Uterus (tissue), 4 donors: ENCODE data around the gene ARPP21. TPM values are rescaled to one million over a fixed set of nuclear protein-coding genes. Genes with fewer than 3 reads are reported as not detected.

ENCODE experiments used
- DNase-seq, 2 donors: peaks; one replicate each; pipeline ENCODE4 v3.0.0-alpha.2; 2019 to 2020
- H3K27ac ChIP-seq, 2 donors: fragments of 200-600 bp; sonication (generic); 1 replicate in 1 of 2; 2 replicates in 1 of 2; pipeline ENCODE4 v1.5.1; 2016 to 2018
- H3K27me3 ChIP-seq, 2 donors: fragments of 200-600 bp; sonication (generic); one replicate each; pipeline ENCODE4 v1.5.1; 2018 to 2019; ENCODE audit warnings: control low read depth in 1 of 2
- H3K36me3 ChIP-seq, 2 donors: fragments of 200-600 bp; sonication (generic); one replicate each; pipeline ENCODE4 v1.5.1; 2019; ENCODE audit warnings: control low read depth in 1 of 2
- H3K4me1 ChIP-seq, 2 donors: fragments of 200-600 bp; sonication (generic); one replicate each; pipeline ENCODE4 v1.5.1; 2018 to 2019; ENCODE audit warnings: control low read depth in 1 of 2
- H3K4me3 ChIP-seq, 2 donors: fragments of 200-600 bp; sonication (generic); 1 replicate in 1 of 2; 2 replicates in 1 of 2; pipeline ENCODE4 v1.5.1; 2018 to 2019; ENCODE audit warnings: mild to moderate bottlenecking in 1 of 2
- H3K9me3 ChIP-seq, 2 donors: fragments of 200-600 bp; sonication (generic); one replicate each; pipeline ENCODE4 v1.5.1; 2019; ENCODE audit warnings: control low read depth in 1 of 2
- CTCF ChIP-seq, 4 experiments: fragments of 200-600 bp in 2 of 4; fragments of 450-650 bp in 2 of 4; sonication (generic) in 2 of 4; IDR thresholded peaks; one replicate each; pipeline ENCODE4 v1.5.1; 2016 to 2019; ENCODE audit warnings: antibody characterized with exemption in 4 of 4, mild to moderate bottlenecking in 2 of 4, moderate library complexity in 1 of 4
- POLR2A ChIP-seq, 2 donors: fragments of 450-650 bp; IDR thresholded peaks; one replicate each; pipeline ENCODE4 v1.6.1; 2016; ENCODE audit warnings: antibody characterized with exemption in 2 of 2, mild to moderate bottlenecking in 1 of 2, moderate library complexity in 1 of 2
- intact Hi-C: fragments of 100-400 bp; cut with DNase I; formaldehyde crosslinking; loops from one replicate; pipeline ENCODE4 v1.15.1; 2023; ENCODE audit warnings: low total_unique reads
- total RNA-seq, 4 donors: library from RNA; depleted of rRNA in 3 of 4; stranded (reverse); fragments of >200 nt in 3 of 4; gene quantifications; one replicate each; pipeline versions ENCODE4 v1.1.0 to v1.2.4, GENCODE V29; 2014 to 2023
- donor health status: DM: yes; HTN: yes; CAD: no.

Gene ARPP21
- total RNA-seq, 4 donors from 2014 or later: 1.2 TPM; not detected in 3

- no peaks in the 10 kb centered on the region for H3K4me1 ChIP-seq
- intact Hi-C loops: no loop called here
- no peaks in the 10 kb centered on the region for H3K27me3 ChIP-seq
- DNase-seq: no peak
- H3K9me3 ChIP-seq: no peaks in the 10 kb centered on the region
- H3K4me3 ChIP-seq: no peak overlapping the region
- H3K27ac ChIP-seq: no peak overlapping the region
- no peaks in the 10 kb centered on the region for H3K36me3 ChIP-seq
- TF ChIP-seq POLR2A (IDR thresholded peaks at IDR 0.05) (no peak), CTCF (IDR thresholded peaks at IDR 0.05) (no peak)
Observed at GRCh38 chr3:35780800-35781199, 141.5 kb downstream of the ARPP21 start.

GRCh38 chr3:35781558-35781957 is 142.2 kb downstream of the ARPP21 start:
- H3K36me3 ChIP-seq: no peaks in the 10 kb centered on the region
- intact Hi-C loops: no loop called here
- DNase-seq: no peak
- no peak overlapping the region for H3K27ac ChIP-seq
- no peaks in the 10 kb centered on the region for H3K27me3 ChIP-seq
- no peak overlapping the region for H3K4me3 ChIP-seq
- H3K9me3 ChIP-seq: no peaks in the 10 kb centered on the region
- TF ChIP-seq POLR2A (IDR thresholded peaks at IDR 0.05) (no peak), CTCF (IDR thresholded peaks at IDR 0.05) (no peak)
- H3K4me1 ChIP-seq: no peaks in the 10 kb centered on the region

GRCh38 chr3:35782355-35782754 is 143.0 kb downstream of the ARPP21 start:
- Histone ChIP-seq H3K27ac (no peak overlapping the region), H3K4me1 (no peaks in the 10 kb centered on the region), H3K4me3 (no peak overlapping the region), H3K36me3 (no peaks in the 10 kb centered on the region), H3K9me3 (no peaks in the 10 kb centered on the region), H3K27me3 (no peaks in the 10 kb centered on the region)
- intact Hi-C loops: no loop called here
- TF ChIP-seq CTCF (IDR thresholded peaks at IDR 0.05) (no peak), POLR2A (IDR thresholded peaks at IDR 0.05) (no peak)
- no peak for DNase-seq

GRCh38 chr3:35784169-35784568 is 144.8 kb downstream of the ARPP21 start:
- Histone ChIP-seq H3K27ac (no peak overlapping the region), H3K36me3 (no peaks in the 10 kb centered on the region), H3K4me3 (no peak overlapping the region), H3K4me1 (no peaks in the 10 kb centered on the region), H3K9me3 (no peaks in the 10 kb centered on the region), H3K27me3 (no peaks in the 10 kb centered on the region)
- TF ChIP-seq CTCF (IDR thresholded peaks at IDR 0.05) (no peak), POLR2A (IDR thresholded peaks at IDR 0.05) (no peak)
- intact Hi-C loops: no loop called here
- no peak for DNase-seq

- intact Hi-C loops: no loop called here
- Histone ChIP-seq H3K27me3 (no peaks in the 10 kb centered on the region), H3K9me3 (no peaks in the 10 kb centered on the region), H3K36me3 (no peaks in the 10 kb centered on the region), H3K4me3 (no peak overlapping the region), H3K4me1 (no peaks in the 10 kb centered on the region), H3K27ac (no peak overlapping the region)
- no peak for DNase-seq
- no peak for TF ChIP-seq POLR2A (IDR thresholded peaks at IDR 0.05)
- no peak for TF ChIP-seq CTCF (IDR thresholded peaks at IDR 0.05)
Observed at GRCh38 chr3:35785234-35785888, 146.0 kb downstream of the ARPP21 start.
